Measurements from ENCODE around the gene TNFAIP6.
"Not testable (repeated sequence)": the region's sequence is repeated elsewhere in the genome, so short reads cannot be mapped to it uniquely, and the experiment has no call there.

Gene TNFAIP6, protein sequence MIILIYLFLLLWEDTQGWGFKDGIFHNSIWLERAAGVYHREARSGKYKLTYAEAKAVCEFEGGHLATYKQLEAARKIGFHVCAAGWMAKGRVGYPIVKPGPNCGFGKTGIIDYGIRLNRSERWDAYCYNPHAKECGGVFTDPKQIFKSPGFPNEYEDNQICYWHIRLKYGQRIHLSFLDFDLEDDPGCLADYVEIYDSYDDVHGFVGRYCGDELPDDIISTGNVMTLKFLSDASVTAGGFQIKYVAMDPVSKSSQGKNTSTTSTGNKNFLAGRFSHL

GRCh38 chr2:151357359-151357758, at the start of gene TNFAIP6:
Gene TNFAIP6, plus strand, starts transcription at chr2:151357592. Its CDS starts 75 bp downstream, at chr2:151357667.
- TF ChIP-seq ZFX (IDR thresholded peaks at IDR 0.05; ENCODE audit: borderline replicate concordance) (no peak), CTCF (IDR thresholded peaks at IDR 0.05) (no peak)
- H3K27ac ChIP-seq = no peak within 1 kb of the TSS

- not testable (repeated sequence) for H3K27ac ChIP-seq
Observed at GRCh38 chr2:151310313-151310712, 47.1 kb upstream of the TNFAIP6 start.

GRCh38 chr2:151312440-151312839, 45.0 kb upstream of the TNFAIP6 start:
- H3K27ac ChIP-seq = not testable (repeated sequence)

GRCh38 chr2:151315381-151315903, 42.0 kb upstream of the TNFAIP6 start:
- no peak overlapping the region for H3K27ac ChIP-seq
- TF ChIP-seq ZFX (IDR thresholded peaks at IDR 0.05; ENCODE audit: borderline replicate concordance) = no peak
- no peak for TF ChIP-seq CTCF (IDR thresholded peaks at IDR 0.05)

DNA sequence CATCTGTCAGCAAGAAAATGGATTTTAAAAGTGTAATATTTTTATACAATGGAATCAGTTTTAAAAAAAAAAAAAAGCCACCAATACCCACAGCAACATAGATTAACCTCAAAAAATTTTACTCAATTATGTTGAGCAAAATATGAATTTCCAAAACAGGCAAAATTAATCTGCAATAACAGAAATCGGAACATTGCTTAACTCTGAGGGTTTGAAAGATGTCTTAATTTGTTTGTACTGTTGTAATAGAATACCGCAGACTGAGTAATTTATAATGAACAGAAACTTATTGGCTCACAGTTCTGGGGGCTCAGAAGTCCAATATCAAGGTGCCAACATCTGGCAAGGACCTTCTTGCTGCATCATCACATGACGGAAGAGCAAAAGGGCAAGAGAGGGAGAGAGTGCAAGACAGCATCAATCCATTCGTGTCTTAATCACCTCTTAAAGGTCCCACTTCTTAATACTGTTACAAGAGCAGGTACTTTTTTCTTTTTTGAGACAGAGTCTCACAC, 31.8 kb upstream of the TNFAIP6 start:
- TF ChIP-seq CTCF (IDR thresholded peaks at IDR 0.05) (no peak), ZFX (IDR thresholded peaks at IDR 0.05; ENCODE audit: borderline replicate concordance) (no peak)

GRCh38 chr2:151326554-151326953, 30.8 kb upstream of the TNFAIP6 start:
- no peak overlapping the region for H3K27ac ChIP-seq
- TF ChIP-seq CTCF (IDR thresholded peaks at IDR 0.05) (no peak), ZFX (IDR thresholded peaks at IDR 0.05; ENCODE audit: borderline replicate concordance) (no peak)

More for the DNA sequence above, 31.8 kb upstream of the TNFAIP6 start:
- no peak overlapping the region for H3K27ac ChIP-seq

- no peak for TF ChIP-seq ZFX (IDR thresholded peaks at IDR 0.05; ENCODE audit: borderline replicate concordance)
- TF ChIP-seq CTCF (IDR thresholded peaks at IDR 0.05) = no peak
- no peak overlapping the region for H3K27ac ChIP-seq
Observed at GRCh38 chr2:151329998-151330397, 27.4 kb upstream of the TNFAIP6 start.

- H3K27ac ChIP-seq = no peak overlapping the region
- TF ChIP-seq ZFX (IDR thresholded peaks at IDR 0.05; ENCODE audit: borderline replicate concordance) (no peak), CTCF (IDR thresholded peaks at IDR 0.05) (no peak)
Observed at GRCh38 chr2:151333083-151333482, 24.3 kb upstream of the TNFAIP6 start.

Data from 22Rv1 (cell line).